Astrocyte of the cerebellum (primary cell): ENCODE measurements around the gene KLF13.
A peak's percentile ranks its signal among the peaks of the same experiment; 100 is the strongest.

Experiments
- DNase-seq: peaks from one replicate; pipeline ENCODE4 v3.0.0-alpha.2; 2011; ENCODE audit warnings: low read depth
- H3K4me3 ChIP-seq: 2 replicates; pipeline ENCODE4 v1.5.1; 2011; ENCODE audit warnings: mild to moderate bottlenecking, low read depth, low read length, moderate library complexity
- CTCF ChIP-seq: IDR thresholded peaks from 2 replicates; pipeline ENCODE4 v1.5.1; 2012; ENCODE audit warnings: low read length, low read depth, moderate library complexity, mild to moderate bottlenecking; ENCODE audit errors: missing control alignments
- in situ Hi-C: cut with HindIII; loops from 2 replicates; pipeline ENCODE4 v1.10.0; 2017; ENCODE audit warnings: low sequenced_read_pairs

Gene KLF13

DNA sequence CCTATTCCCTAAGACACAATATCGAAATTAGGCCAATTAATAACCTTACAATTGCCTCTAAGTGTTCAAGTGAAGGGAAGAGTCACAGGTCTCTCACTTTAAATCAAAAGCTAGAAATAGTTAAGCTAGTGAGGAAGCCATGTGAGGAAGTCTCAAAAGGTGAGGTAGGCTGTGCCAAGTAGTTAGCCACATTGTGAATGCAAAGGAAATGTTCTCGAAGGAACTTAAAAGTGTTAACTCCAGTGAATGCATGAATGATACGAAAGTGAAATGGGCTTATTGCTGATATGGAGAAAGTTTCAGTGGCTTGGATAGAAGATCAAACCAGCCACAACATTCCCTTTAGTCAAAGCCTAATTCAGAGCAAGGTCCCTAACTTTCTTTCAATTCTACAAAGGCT, 59.1 kb downstream of the KLF13 start:
- in situ Hi-C loops: no loop called here
- no peak overlapping the region for H3K4me3 ChIP-seq
- DNase-seq: no peak
- TF ChIP-seq CTCF: no peak

- DNase-seq: no peak
- H3K4me3 ChIP-seq: no peak overlapping the region
- in situ Hi-C loops: no loop called here
These were observed 60.5 kb downstream of the KLF13 start for GRCh38 chr15:31387092-31387478.

GRCh38 chr15:31387479-31388118, 61.0 kb downstream of the KLF13 start:
- no peak overlapping the region for H3K4me3 ChIP-seq
- DNase-seq: peak; percentile 78
- in situ Hi-C loops: no loop called here
- no peak for TF ChIP-seq CTCF

More at GRCh38 chr15:31387092-31387478, 60.5 kb downstream of the KLF13 start:
- no peak for TF ChIP-seq CTCF

GRCh38 chr15:31389576-31389975, 62.9 kb downstream of the KLF13 start:
- no peak for TF ChIP-seq CTCF
- no peak for DNase-seq
- no peak overlapping the region for H3K4me3 ChIP-seq
- in situ Hi-C loops: no loop called here

DNA sequence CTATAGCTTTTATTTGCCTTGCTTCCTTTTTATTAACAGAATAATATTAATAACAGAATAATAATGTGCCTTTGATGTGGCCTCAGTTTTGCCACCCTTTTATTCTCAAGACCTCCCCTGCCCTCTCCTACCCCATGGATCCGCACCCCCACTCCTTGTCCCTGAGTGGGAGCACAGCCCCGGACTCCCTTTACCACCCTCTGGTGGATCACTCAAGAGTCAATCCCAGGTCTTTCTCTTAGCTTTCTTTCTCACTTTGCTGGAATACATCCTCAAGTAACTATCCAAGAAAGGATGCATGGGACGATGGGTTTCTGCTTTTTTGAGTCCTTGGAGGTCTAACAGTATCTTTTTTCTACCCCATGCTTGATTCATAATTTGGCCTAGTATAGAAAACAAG, 63.4 kb downstream of the KLF13 start:
- in situ Hi-C loops: no loop called here
- no peak for DNase-seq
- no peak for TF ChIP-seq CTCF
- H3K4me3 ChIP-seq: no peak overlapping the region

- no peak for TF ChIP-seq CTCF
- in situ Hi-C loops: no loop called here
- H3K4me3 ChIP-seq: no peak overlapping the region
- DNase-seq: no peak
These were observed 64.3 kb downstream of the KLF13 start for GRCh38 chr15:31390777-31391486.
